HG03565 (cell line): ENCODE results near the gene SYNE1.
"Not testable (repeated sequence)": the region's sequence is repeated elsewhere in the genome, so short reads cannot be mapped to it uniquely, and the experiment has no call there.

Experiments used
- ATAC-seq: cut with Tn5 transposase; IDR thresholded peaks from one replicate; pipeline ENCODE4 v1.9.1; 2021; ENCODE audit warnings: mild to moderate bottlenecking, moderate library complexity; ENCODE audit not compliant: unreplicated experiment

The SYNE1 gene

GRCh38 chr6:152330961-152331360 is 306.2 kb downstream of the SYNE1 start:
- ATAC-seq: no peak

GRCh38 chr6:152329638-152330448 is 307.3 kb downstream of the SYNE1 start:
- ATAC-seq: no peak

GRCh38 chr6:152328200-152328599 is 309.0 kb downstream of the SYNE1 start:
- not testable (repeated sequence) for ATAC-seq

DNA sequence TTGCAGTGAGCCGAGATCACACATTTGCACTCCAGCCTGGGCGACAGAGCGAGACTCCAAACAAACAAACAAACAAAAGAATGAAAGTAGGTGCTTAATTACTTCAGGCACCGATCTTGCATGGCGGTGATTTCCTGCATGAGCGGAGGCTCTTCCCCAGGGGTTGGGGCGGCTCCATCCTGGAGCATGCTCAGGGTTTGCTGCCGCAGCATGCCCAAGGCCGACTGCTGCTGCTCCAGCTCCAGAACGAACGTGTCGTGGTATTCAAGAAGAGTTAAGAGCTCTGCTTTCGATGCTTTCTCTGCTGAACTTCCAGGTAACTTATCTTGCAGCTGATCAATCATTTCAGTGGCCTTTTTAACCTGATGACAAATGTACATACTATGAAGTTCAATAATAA is 313.8 kb downstream of the SYNE1 start:
- ATAC-seq: no peak

GRCh38 chr6:152318278-152318677 is 318.9 kb downstream of the SYNE1 start:
- no peak for ATAC-seq

GRCh38 chr6:152316024-152316423 is 321.1 kb downstream of the SYNE1 start:
- no peak for ATAC-seq

DNA sequence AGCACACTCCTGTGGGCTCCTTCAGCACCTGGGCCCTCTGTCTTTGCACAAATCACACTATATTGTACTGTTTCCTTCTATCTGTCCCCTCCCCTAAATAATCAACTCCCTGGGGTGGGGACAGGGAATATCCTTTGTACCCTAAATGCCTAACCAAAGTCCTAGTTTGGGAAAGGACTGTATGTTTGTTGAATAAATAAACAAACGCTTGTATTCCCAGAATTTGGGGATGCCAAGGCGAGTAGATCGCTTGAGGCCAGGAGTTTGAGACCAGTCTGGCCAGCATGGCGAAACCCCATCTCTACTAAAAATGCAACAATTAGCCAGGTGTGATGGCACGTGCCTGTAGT is 322.7 kb downstream of the SYNE1 start:
- ATAC-seq: no peak

DNA sequence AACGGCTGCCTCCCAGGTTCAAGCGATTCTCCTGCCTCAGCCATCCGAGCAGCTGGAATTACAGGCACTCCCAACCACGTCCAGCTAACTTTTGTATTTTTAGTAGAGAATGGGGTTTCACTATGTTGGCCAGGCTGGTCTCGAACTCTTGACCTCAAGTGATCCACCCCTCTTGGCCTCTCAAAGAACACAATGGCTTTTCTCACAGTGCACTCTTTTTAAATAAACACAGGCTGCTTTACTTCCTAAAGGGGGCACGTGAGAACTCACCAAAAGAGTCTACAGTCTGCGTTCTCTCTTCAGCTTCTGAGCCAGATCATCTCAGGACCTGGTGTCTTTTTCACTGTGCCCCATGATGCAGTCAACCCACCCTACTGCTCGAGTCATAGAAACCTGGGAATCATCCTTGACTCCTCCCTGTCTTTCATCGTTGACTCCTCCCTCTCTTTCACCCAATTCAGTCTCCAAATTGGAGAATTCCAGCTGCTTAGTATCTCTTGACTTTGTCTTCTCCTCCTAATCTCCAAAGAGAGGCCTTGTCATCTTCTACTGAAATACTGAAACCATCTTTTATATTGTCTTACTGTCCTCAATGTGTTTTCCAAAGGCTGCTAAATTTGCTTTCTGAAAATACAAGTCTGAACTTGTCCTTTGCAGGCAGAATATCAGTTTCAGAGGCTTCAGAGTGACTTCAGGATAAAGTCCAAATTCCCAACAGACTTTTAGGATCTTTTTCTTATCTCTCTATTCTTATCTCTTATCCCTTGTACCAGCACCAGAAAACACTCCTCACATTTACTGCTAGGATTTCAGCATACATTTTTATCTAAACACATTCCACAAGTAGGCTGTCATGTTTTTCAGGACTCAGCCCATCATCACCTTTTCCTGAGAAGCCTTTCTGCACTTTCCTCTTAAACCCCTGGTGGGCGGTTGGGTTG is 323.4 kb downstream of the SYNE1 start:
- no peak for ATAC-seq

GRCh38 chr6:152312434-152312833 is 324.7 kb downstream of the SYNE1 start:
- ATAC-seq: no peak

GRCh38 chr6:152310371-152310954 is 326.7 kb downstream of the SYNE1 start:
- ATAC-seq: no peak

DNA sequence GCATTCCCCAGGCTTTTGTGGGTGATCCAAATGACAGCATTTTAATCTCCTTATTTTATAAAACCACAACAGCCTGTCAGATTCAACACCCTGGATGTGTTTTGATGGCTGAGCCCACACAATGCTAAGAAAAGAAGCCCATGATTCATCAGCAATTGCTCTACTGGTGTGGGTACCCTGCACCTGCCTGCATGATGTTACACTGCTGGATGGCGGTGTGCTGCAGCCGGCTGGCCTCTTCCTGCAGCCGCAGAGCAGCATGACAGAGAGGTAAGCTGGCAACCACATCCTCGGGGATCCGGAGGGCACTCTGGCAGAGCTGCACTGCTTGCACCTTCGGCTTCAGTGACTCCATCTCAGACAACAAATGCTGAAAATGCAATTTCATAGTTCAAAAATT is 327.5 kb downstream of the SYNE1 start:
- ATAC-seq: no peak

DNA sequence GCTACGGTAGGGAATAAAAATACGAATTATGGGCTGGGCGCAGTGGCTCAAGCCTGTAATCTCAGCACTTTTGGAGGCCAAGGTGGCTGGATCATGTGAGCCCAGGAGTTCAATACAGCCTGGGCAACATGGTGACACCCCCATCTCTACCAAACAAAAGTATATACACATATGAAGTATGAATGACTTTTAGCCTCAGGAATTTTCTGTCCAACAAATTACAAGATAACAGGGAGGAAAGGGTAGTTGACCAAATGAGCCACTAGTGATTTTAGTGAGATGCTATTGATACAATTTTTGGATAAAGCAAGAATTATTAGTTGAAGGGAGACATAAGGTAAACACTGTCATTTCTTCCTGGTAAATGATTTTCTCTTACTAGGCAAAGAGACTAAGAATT is 328.2 kb downstream of the SYNE1 start:
- no peak for ATAC-seq

- no peak for ATAC-seq
Measured at GRCh38 chr6:152308306-152308705, 328.9 kb downstream of the SYNE1 start.

DNA sequence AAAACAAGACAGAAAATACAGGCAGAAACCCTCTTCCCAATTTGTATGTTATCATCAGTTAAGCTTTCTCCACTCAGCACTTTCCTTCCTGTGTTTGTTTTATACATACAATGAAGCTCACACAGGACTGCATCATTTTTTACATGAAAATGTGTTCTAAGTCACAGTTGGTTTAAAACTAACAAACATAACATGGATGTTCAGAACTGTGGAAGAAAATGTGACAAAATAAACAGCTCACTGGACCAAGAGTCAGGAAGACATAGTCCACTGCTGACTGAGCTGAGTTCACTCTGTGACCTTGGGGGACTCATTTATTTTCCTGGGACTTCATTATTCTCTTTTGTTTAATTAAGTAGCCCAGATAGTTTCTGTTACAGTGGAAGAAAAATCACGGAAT is 331.5 kb downstream of the SYNE1 start:
- no peak for ATAC-seq

DNA sequence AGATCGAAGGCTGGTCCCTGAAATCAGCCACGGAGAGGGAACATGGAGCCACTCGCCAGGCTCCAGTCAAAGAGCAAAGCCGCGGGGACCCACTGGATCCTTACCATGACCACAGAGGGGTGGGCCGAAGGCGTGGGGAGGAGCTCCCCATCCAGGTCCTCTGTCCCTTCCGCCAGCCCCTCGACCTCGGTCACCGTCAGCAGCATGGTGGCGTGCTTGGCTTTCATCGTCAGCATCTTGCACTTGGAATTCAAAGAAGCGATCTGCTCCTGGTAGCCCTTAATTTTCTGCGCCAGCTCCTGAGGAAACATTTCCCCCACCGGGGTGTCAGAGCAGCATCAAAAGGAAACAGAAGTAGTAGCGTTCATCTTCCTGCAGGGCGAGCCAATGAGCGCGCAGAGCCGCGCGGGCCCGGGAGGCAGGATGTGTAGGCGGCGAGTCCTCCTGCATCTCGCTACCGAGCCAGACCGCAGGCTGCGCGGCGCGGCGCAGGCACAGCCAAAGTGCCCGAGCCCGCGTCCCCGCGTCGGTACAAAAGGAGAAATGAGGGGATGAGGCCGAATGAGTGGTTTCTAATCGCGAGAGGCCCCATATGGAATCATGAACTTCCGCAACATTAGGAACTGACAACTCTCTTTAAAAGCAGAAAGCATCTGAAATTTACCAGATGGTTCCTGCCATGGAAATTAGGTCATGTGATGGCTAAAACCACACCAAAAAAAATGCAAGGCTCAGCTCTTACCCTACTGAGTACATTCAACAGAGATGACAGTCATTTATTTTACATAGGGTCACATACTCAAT is 335.2 kb downstream of the SYNE1 start:
- ATAC-seq: peak; percentile 86

DNA sequence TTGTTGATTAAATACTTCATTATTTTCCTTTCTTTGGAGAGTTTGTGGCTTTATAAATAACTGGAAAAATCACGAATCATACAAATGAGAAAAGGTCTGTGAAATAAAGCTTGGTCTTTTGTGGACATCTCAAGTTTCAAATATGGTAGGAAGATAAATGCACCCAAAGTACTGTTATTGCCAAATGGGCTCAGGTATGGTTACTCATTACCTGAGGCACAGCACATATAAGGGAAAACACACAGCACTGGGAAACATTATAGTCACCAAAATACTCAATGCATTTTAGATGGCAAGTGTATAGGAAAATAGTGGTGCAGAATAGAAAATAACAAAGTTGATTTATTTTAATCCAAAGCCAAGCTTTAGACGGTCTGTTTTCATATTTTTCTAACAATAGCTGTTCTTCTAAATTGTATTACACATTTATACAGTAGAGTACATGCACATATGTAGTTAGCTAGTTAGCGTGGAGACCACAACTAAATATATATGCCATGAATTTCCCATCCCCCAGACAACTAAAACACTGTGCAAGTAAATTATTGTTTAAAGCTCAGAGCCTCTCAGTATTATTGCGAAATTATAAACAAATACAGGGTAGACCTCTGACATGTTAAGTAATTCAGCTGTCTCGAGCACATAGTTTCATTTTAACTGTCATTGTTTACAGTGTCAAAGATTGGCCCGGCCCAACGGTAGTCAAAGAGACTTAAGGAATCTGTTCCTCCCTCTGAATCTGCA is 336.0 kb downstream of the SYNE1 start:
- ATAC-seq: peak; percentile 19

DNA sequence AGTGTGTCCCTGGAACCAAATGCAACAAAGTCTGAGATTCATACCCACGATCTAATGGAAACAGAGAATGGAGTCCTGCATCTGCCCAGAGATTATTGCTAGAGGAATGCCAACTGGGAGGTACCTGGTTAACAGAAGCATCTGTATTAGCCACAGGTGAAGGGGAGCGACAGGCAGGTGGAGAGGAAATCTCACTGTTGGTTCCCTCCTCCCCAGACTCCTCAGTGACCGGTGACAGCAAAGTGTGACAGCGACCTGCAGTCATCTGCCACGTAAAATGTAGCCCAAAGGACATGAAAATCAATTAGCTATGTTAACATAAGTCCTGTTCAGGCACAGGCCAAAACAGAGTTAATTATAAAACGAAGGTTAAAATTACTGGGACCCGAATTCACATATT is 336.6 kb downstream of the SYNE1 start:
- no peak for ATAC-seq

- no peak for ATAC-seq
Measured at GRCh38 chr6:152298848-152299735, 338.1 kb downstream of the SYNE1 start.

DNA sequence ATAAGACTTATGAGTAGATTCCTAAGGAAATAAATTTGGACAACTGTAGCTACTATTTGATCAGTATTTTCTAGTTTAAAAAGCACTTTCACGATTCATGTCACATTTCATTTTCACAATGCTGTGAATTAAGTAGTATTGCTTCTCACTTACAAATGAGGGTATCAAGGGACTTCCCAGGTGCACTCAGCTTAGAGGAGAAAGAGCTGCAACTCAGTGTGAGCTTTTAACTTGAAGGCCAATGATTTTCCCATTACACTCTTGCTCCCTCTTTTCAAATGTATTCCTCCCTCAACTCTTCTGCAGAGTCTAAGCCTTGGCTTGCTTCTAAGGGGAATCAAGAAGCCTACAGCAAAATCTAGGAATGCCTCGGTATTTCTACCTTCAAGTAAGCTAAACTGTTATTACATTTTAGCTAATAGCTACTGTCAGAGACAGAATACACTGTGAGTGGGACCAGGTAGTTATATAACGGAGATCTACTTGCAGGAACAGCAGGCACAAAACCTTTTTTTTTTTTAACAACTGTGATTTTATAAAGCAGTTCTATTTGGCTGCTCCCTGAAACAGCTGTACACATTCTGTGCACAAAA is 339.0 kb downstream of the SYNE1 start:
- no peak for ATAC-seq
